ENCODE results near the gene C5orf46. TPM values are rescaled to one million over a fixed set of nuclear protein-coding genes. Genes with fewer than 3 reads are reported as not detected.
"Not testable (repeated sequence)": the region's sequence is repeated elsewhere in the genome, so short reads cannot be mapped to it uniquely, and the experiment has no call there.

Gene C5orf46
- total RNA-seq: not detected

DNA sequence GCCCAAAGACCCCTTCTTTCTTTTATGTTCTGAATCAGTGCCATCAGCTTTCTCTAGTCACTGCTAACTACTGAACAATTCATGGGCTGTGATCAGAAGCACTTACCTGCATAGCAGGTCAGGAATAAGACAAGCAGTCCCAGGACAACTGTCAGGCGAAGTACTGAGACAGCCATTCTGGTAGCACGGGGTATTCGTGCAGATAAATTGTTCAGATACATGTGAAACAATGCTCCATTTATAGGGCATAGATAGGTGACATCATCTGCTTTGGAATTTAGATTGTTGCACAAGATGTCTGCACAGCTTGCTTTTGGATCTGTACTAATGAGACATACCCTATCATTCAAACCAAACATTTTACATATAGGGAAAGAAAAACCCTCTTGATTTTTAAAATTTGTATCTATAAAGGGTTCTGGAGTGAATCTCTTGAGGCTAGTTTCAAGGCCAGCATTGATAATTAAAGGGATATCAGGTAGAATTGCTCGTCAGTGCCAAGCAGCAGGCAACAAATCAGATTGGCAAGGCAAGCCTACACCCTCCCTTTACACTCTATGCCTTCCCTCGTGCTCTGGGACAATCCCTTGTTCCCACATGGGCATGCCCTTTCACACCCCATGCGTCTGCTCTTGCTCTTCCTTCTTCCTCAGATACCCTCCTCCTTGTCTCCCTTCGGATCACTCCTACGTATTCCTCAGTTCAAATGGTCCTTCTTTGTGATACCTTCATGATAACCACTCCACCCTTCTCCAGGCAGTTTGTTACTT lies at the start of gene C5orf46:
C5orf46 (minus strand) TSS at position 213 of the 770 bp plus-strand sequence; CDS start at position 176, 37 bp downstream.
- no peak within 1 kb of the TSS for H3K4me3 ChIP-seq
- no peaks in the 10 kb centered on the region for H3K36me3 ChIP-seq
- H3K9me3 ChIP-seq: no peaks in the 10 kb centered on the region
- TF ChIP-seq, protein P1, sequence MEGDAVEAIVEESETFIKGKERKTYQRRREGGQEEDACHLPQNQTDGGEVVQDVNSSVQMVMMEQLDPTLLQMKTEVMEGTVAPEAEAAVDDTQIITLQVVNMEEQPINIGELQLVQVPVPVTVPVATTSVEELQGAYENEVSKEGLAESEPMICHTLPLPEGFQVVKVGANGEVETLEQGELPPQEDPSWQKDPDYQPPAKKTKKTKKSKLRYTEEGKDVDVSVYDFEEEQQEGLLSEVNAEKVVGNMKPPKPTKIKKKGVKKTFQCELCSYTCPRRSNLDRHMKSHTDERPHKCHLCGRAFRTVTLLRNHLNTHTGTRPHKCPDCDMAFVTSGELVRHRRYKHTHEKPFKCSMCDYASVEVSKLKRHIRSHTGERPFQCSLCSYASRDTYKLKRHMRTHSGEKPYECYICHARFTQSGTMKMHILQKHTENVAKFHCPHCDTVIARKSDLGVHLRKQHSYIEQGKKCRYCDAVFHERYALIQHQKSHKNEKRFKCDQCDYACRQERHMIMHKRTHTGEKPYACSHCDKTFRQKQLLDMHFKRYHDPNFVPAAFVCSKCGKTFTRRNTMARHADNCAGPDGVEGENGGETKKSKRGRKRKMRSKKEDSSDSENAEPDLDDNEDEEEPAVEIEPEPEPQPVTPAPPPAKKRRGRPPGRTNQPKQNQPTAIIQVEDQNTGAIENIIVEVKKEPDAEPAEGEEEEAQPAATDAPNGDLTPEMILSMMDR (IDR thresholded peaks at IDR 0.05): no peak
- TF ChIP-seq POLR2AphosphoS5 (IDR thresholded peaks at IDR 0.05) (no peak), POLR2A (IDR thresholded peaks at IDR 0.05) (no peak), EP300 (IDR thresholded peaks at IDR 0.05) (no peak)
- H3K27ac ChIP-seq: no peak within 1 kb of the TSS
- 67 to 69% methylated on average over 8 of the region's 8 CpGs for WGBS, 2 donors
- no peaks in the 10 kb centered on the region for H3K4me1 ChIP-seq
- DNase-seq (no peak), ATAC-seq (ENCODE audit: low FRiP score in 2 of 2) (no peak)
- no peaks in the 10 kb centered on the region for H3K27me3 ChIP-seq

DNA sequence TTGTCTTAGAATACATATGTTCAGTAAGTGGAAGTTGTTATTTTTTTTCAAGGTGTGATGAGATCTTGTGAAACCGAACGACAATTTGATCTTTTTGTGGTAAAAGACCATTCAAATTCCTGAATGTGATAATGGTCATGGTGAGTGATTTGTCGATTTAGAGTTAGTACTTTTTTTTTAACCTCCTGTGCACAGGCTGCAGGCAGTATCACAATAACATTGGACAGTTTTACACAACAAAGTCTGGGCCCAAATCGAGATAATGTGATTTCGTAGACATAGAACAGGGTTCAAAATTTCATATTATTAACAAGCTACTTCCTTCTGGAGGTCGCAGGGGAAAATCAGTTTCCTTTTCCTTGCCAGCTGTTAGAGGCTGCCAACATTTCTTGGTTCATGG lies 48.6 kb upstream of the C5orf46 start:
- H3K4me1 ChIP-seq: no peaks in the 10 kb centered on the region
- TF ChIP-seq POLR2A (IDR thresholded peaks at IDR 0.05): no peak
- TF ChIP-seq EP300 (IDR thresholded peaks at IDR 0.05): no peak
- TF ChIP-seq POLR2AphosphoS5 (IDR thresholded peaks at IDR 0.05): no peak
- TF ChIP-seq, protein P1 (IDR thresholded peaks at IDR 0.05): no peak
- ATAC-seq (ENCODE audit: low FRiP score in 2 of 2) (no peak), DNase-seq (no peak)
- H3K4me3 ChIP-seq: no peak overlapping the region
- H3K9me3 ChIP-seq: no peaks in the 10 kb centered on the region
- H3K36me3 ChIP-seq: no peaks in the 10 kb centered on the region
- H3K27ac ChIP-seq: no peak overlapping the region
- H3K27me3 ChIP-seq: no peaks in the 10 kb centered on the region
- 51% methylated on average over 6 of the region's 6 CpGs for WGBS, 2 donors

DNA sequence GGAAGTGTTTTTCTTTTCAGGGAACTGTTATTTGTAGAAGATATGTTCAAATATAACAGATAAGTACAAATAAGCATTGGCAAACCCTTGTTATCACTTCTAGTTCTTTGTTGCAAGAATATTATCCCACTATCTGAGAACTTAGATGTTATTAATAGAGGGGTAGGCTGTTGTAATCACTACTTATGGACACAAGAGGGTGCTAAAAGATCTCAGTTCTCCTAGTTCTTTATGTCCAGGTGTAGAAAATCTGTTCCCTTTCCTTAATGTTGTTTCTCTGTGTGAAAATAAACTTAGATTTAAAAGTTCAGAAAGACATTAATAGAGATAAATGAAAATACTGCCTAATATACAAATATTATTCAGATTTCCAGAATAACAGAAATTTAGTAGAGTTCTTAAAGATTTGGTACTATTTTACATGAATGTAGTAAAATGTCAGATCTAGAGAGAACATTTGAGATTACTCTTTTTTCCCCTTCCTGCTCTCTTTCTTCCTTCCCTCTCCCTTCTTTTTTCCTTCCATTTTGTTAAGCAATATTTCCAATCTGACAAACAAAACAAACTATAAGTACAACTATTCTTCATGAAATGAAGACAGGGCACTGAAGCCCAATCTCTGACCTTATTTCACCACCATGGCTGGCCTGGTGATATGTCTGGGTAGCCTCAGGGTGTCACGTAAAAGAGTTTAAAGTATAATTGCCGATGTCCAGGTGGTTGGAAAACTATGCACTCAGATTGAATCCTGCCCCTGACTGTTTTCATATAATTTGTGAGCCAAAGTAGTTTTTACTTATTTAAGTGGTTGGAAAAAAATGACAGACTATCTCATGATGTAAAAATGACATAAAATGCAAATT lies 43.6 kb upstream of the C5orf46 start:
- ATAC-seq (ENCODE audit: low FRiP score in 2 of 2): peak in 1 of 2 donors; percentile 55
- no peak for DNase-seq
- WGBS, 2 donors: 59 to 78% methylated on average over 2 of the region's 2 CpGs

DNA sequence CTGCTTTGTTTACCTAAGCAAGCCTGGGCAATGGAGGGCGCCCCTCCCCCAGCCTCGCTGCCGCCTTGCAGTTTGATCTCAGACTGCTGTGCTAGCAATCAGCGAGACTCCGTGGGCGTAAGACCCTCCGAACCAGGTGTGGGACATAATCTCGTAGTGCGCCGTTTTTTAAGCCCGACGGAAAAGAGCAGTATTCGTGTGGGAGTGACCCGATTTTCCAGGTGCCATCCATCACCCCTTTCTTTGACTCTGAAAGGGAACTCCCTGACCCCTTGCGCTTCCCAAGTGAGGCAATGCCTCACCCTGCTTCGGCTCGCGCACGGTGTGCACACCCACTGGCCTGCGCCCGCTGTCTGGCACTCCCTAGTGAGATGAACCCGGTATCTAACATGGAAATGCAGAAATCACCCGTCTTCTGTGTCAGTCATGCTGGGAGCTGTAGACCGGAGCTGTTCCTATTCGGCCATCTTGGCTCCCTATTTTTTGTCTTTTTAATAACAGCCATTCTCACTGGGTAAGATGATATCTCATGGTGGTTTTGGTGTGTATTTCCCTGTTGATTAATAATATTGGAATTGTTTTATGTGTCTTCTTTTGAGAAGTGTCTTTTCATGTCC lies 40.4 kb upstream of the C5orf46 start:
- H3K4me3 ChIP-seq; H3K36me3 ChIP-seq; H3K9me3 ChIP-seq; H3K27me3 ChIP-seq; H3K27ac ChIP-seq; H3K4me1 ChIP-seq; ATAC-seq (ENCODE audit: low FRiP score in 2 of 2): not testable (repeated sequence)
- 93 to 94% methylated on average over 24 to 25 of the region's 25 CpGs for WGBS, 2 donors
- DNase-seq: peak in 1 of 2 donors; percentile 36

More for the DNA sequence above, 43.6 kb upstream of the C5orf46 start:
- H3K27ac ChIP-seq: no peak overlapping the region
- no peaks in the 10 kb centered on the region for H3K36me3 ChIP-seq
- H3K9me3 ChIP-seq: no peaks in the 10 kb centered on the region
- H3K4me3 ChIP-seq: no peak overlapping the region
- H3K4me1 ChIP-seq: no peaks in the 10 kb centered on the region
- no peak for TF ChIP-seq EP300 (IDR thresholded peaks at IDR 0.05)
- TF ChIP-seq, protein P1 (IDR thresholded peaks at IDR 0.05): peak; percentile 49 to 77 (median 66)
- no peaks in the 10 kb centered on the region for H3K27me3 ChIP-seq
